ENCODE measurements around the gene BCL2L15.

The BCL2L15 gene

GRCh38 chr1:113887402-113888175, at the start of gene BCL2L15:
TSS of gene BCL2L15 (minus strand) at chr1:113887581. CDS start at chr1:113887375, 206 bp downstream.
- no peak for DNase-seq

- DNase-seq = no peak
Measured at GRCh38 chr1:113937146-113937545, 49.8 kb upstream of the BCL2L15 start.

- DNase-seq = no peak
Measured at GRCh38 chr1:113935970-113936369, 48.6 kb upstream of the BCL2L15 start.

GRCh38 chr1:113935176-113935575, 47.8 kb upstream of the BCL2L15 start:
- no peak for DNase-seq

GRCh38 chr1:113934511-113935055, 47.2 kb upstream of the BCL2L15 start:
- no peak for DNase-seq

GRCh38 chr1:113934006-113934405, 46.6 kb upstream of the BCL2L15 start:
- no peak for DNase-seq

- DNase-seq = no peak
Measured at GRCh38 chr1:113931451-113931851, 44.1 kb upstream of the BCL2L15 start.

GRCh38 chr1:113930499-113931161, 43.2 kb upstream of the BCL2L15 start:
- DNase-seq = no peak

GRCh38 chr1:113929750-113930498, 42.5 kb upstream of the BCL2L15 start:
- DNase-seq = no peak

- peak; percentile 87 for DNase-seq
Measured at GRCh38 chr1:113928941-113929749, 41.8 kb upstream of the BCL2L15 start, which contains the start of gene HIPK1. TSS of gene HIPK1 (plus strand) at chr1:113929324.

- no peak for DNase-seq
Measured at GRCh38 chr1:113928187-113928930, 41.0 kb upstream of the BCL2L15 start.

- DNase-seq = no peak
Measured at GRCh38 chr1:113924473-113924872, 37.1 kb upstream of the BCL2L15 start.

- no peak for DNase-seq
Measured at GRCh38 chr1:113922957-113923356, 35.6 kb upstream of the BCL2L15 start.

GRCh38 chr1:113918243-113918642, 30.9 kb upstream of the BCL2L15 start:
- no peak for DNase-seq

- no peak for DNase-seq
Measured at GRCh38 chr1:113917400-113918082, 30.2 kb upstream of the BCL2L15 start.

- DNase-seq = no peak
Measured at GRCh38 chr1:113916974-113917373, 29.6 kb upstream of the BCL2L15 start.

GRCh38 chr1:113913887-113914664, 26.7 kb upstream of the BCL2L15 start:
- no peak for DNase-seq

GRCh38 chr1:113913312-113913668, 25.9 kb upstream of the BCL2L15 start:
- no peak for DNase-seq

- no peak for DNase-seq
Measured at GRCh38 chr1:113912594-113913311, 25.4 kb upstream of the BCL2L15 start.

- no peak for DNase-seq
Measured at GRCh38 chr1:113905435-113905861, 18.1 kb upstream of the BCL2L15 start.

All from NCI-H774 (cell line).